H7 (cell line): ENCODE measurements around the gene INHBB. TPM values are rescaled to one million over a fixed set of nuclear protein-coding genes. Genes with fewer than 3 reads are reported as not detected.

Experiments
- DNase-seq: peaks from one replicate; pipeline ENCODE4 v3.0.0; 2012
- H3K27me3 ChIP-seq: 2 replicates; pipeline ENCODE4 v1.6.0; 2011; ENCODE audit warnings: mild to moderate bottlenecking, low read length; ENCODE audit not compliant: control insufficient read depth, insufficient read depth
- H3K36me3 ChIP-seq: replicated peaks from 2 replicates; pipeline ENCODE4 v1.5.1; 2011; ENCODE audit warnings: low read length; ENCODE audit not compliant: control insufficient read depth, insufficient read depth
- H3K4me3 ChIP-seq: 2 replicates; pipeline ENCODE4 v1.5.1; 2011; ENCODE audit warnings: low read depth, mild to moderate bottlenecking, control low read depth, low read length, moderate library complexity; ENCODE audit not compliant: insufficient read depth
- total RNA-seq: library from RNA; depleted of rRNA; stranded (reverse); fragments of >200 nt; shearing (Covaris generic); gene quantifications from 2 replicates; pipeline ENCODE4 v1.2.3, GENCODE V29; 2014

INHBB gene
- total RNA-seq, 1 experiment from 2014 or later, result 0.07 TPM

DNA sequence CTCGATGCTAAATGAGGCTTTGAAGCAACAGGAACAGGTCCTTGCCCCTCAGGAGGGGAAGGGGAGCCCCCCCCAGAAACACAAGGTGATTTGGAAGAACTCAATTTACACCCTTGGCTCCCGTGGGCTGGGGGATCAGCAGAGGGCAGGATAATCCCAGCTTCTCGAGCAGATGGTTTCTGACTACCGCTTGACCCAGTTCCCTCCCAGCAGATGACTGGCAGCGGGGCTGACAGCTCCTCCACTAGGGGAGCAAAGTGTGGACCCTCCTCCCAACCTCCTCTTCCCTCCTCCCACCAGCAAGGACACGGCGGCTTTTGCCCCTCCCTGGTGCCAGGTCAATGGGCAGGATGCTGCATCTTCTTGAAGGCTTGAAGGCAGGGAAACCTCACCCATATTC is 3.5 kb upstream of the INHBB start:
- DNase-seq, result peak; percentile 70
- Histone ChIP-seq H3K4me3 (no peak overlapping the region), H3K36me3 (no peaks in the 10 kb centered on the region), H3K27me3 (peaks cover 54% of the 10 kb centered on the region)

DNA sequence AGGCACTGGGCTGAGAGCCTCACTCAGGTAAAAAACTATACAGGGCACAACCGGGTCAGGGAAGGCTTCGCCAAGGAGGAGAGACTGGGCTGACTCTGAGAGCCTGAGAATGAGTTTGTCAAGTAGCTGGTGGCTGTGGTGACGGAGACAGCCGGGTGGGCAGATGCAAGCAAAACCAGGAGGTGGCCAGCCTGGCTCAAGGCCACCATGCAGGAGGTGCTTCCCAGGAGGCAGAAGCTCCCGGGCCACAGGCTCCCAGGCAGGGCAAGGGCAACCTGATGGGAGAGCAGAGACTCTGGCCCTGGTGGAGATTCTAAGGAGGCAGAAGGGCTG is 2.9 kb upstream of the INHBB start:
- Histone ChIP-seq H3K27me3 (peaks cover 60% of the 10 kb centered on the region), H3K36me3 (no peaks in the 10 kb centered on the region), H3K4me3 (no peak overlapping the region)
- DNase-seq, result no peak

DNA sequence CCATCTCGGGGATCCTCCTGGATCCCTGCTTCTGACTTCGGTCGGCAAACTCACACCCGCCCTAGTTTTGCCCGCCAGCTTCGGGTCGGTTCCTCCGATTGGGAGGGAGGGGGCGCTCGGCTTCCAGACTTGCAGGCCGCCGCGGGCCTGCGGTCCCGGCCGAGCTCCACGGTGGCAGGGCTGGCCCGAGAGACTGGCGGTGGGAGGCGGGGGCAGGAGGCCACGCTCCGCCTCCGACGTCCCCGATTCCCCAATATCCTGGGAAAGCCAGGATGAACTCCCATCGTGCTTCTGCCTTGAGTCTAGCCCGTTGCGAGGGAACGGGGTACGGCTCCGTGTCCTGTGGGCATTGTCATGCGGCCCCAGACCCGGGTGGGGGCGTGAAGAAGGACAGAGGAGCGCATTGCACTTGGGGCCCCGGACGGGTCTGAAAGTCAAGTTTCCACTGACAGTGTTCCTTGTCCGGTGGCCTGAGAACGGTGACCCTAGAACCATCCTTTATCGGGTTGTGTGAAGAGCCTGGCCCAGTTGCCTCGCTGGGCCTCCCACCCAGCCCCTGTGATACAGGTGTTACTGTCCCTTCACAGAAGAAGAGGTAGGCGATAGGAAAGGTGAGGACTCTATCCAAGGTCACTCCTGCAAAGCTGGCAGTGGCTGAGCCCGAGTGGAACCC is 2.4 kb upstream of the INHBB start:
- Histone ChIP-seq H3K27me3 (peaks cover 65% of the 10 kb centered on the region), H3K4me3 (no peak overlapping the region; the same call in 1 of the 2 replicates), H3K36me3 (no peaks in the 10 kb centered on the region)
- peak; percentile 97 for DNase-seq

DNA sequence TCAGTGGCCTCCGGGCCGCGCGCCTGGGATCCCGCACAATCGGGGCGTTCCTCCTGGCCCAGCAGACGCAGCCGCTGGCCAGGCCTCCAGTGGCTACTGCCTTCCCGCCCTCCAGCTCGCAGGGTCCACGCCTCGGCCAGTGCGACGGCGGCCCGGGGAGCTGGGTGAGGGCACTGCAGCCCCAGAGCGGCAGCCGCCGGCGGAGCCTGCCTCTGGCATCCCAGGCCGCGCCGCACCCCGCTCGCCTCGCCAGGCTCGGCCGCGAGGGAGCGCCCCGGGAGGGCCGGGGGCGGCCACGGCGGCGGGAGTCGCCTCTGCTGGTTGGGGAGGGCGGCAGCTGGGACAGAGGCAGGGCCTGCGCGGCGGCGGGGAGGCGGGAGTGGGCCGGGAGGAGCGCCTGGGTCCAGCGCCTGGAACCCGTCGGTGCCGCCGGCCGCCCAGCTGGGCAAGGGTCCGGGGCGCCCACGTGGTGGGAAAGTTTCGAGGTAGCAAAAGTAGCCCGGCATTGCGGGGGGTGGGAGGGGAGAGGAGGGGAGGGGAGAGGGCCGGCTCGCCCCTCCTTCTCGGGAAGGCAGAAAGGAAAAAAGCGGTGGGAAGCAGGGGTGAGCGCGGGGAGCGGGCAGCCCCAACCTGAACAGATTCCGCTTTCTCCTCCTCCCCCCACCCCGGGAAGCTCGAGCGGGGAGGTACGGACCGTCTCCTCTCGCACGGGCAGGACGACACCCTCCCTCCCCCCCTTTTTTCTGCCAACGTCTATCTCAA is 1.5 kb upstream of the INHBB start:
- H3K4me3 ChIP-seq, result peak overlapping the region; percentile 28
- H3K36me3 ChIP-seq, result no peaks in the 10 kb centered on the region
- peak; percentile 81 for DNase-seq
- peaks cover 72% of the 10 kb centered on the region for H3K27me3 ChIP-seq

DNA sequence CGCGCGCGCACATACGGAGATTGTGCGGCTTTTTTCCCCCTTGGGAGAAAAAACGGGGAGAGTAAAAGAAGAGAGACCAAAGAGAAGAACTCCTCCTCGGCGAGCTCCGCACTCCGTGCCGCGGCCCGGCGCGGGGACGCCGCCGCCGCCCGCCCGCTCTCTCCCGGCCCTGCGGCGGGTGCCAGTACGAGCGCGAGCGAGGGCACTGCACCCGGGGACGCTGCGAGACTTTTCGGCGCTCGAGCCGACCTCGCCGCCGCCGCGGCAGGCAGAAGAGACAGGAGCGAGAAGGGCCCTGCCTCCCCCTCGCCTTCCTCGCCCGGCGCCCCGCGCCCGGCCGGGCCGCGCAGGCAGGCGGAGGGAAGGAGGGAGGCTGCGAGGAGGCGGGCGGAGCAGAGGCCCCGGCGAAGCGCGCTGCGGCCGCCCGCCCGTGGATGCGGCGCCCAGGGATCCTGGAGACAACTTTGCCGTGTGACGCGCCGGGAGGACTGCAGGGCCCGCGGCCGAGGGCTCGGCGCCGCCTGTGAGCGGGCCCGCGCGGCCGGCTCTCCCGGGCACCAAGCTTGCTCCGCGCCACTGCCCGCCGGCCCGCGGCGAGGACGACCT is 857 bp upstream of the INHBB start:
- peak; percentile 86 for DNase-seq
- Histone ChIP-seq H3K4me3 (peak overlapping the region; percentile 28), H3K27me3 (peaks cover 76% of the 10 kb centered on the region), H3K36me3 (no peaks in the 10 kb centered on the region)

DNA sequence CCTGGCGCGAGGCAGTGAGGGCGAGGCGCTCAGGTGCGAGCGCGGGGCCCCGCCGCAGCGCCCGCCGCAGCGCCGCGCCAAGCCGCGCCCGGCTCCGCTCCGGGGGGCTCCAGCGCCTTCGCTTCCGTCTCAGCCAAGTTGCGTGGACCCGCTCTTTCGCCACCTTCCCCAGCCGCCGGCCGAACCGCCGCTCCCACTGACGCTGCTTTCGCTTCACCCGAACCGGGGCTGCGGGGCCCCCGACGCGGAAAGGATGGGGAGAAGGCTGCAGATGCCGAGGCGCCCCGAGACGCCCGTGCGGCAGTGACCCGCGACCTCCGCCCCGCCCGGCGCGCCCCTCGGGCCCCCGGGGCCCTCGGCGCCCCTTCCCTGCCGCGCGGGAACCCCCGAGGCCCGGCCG is 328 bp upstream of the INHBB start:
- peak overlapping the region; percentile 33 for H3K4me3 ChIP-seq
- DNase-seq, result no peak
- no peaks in the 10 kb centered on the region for H3K36me3 ChIP-seq
- H3K27me3 ChIP-seq, result peaks cover 79% of the 10 kb centered on the region

DNA sequence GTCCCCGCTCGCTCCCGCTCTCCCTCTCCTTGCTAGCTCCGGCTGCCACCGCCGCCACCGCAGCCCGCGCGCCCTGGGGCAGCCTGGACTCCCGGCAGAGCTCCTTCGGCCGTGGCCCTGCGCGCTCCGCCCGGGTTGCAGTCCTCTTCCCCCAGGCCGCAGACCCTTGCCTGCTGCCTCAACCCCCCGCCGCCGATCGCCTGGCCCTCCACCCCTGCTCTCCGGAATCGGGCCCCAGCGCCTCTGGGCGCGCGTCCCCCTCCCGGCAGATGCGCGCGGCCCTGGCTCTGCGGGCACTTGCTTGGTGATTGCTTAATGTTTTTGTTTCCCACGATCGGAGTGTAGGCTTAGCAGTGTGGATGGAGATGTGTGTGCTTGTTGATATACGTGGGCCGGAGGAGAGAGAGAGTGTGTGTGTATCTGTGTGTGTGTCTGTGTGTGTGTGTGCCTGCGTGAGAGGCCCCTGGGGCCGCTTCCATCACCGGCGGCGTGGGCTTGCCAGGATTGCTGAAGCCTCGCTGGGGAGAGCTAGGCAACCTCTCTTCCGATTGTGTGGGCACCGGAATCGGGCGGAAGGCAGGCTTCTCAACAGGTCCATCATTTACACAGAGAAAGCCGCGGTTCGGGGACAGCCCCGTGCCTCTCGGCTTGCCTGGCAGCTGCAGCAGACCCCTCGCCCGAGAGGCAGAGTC is 877 bp downstream of the INHBB start:
- Histone ChIP-seq H3K27me3 (peaks cover 76% of the 10 kb centered on the region), H3K4me3 (peak overlapping the region; percentile 17; the same call in 1 of the 2 replicates), H3K36me3 (no peaks in the 10 kb centered on the region)
- DNase-seq, result peak; percentile 81

DNA sequence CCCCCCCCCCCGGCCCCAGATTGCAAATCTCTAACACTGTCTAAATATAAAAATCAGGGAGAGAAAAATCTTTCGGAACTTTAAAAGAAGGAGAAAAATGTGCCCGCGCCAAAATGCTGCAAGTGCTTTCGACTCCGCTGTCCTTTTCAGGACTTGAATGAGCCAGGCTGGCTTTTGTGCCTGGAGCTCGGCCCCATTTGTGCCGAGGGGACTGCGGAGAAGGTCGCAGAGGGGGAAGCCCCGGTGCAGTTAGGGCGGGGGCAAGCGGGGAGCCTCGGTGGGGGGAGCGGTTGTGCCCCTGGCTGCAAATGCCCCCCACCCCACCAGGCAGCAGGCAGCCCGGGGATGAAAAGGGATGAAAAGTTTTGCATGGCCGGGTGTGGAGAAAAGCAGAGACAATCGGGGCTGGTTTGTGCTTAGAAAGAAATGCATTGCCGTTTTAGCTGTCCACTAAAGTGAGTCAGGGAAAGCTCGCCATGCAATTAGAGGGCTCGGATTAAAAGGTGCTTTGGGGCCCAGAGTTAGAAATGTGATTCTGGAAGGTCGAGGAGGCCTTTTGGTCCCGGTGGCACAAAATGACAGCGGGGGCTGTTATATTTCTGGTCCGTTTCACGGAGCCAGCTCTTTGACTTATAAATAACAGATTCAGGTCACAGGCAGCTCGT is 1.6 kb downstream of the INHBB start:
- Histone ChIP-seq H3K27me3 (peaks cover 71% of the 10 kb centered on the region), H3K36me3 (no peaks in the 10 kb centered on the region), H3K4me3 (no peak overlapping the region)
- DNase-seq, result peak; percentile 85

DNA sequence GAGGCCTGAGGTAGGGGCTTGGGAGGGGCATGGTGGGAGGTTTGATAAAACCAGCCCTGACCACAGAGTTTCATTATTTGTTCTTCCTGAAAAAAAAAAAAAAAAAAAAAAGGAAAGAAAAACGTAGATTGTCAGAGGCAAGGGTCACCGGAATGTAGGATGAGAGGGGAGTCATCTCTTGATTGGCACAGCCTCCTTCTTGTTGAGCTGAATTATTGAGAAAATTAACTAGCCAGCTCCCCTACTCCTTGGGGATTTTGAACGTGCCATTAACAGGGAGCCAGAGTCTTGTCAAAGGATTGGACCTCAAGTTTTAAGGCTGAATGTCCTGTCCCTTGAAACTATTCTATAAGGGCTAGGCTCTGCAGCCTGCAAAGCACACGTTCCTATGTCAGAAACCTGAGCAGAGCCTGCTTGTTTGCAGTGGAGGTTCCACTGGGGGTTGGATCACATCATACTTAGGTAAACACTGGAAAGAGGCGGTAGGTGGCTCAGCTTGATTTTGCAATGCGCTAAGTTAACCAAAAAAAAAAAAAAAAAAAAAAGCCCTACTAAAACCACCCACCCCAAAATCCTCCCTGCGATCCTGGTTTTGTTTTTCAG is 2.3 kb downstream of the INHBB start:
- Histone ChIP-seq H3K27me3 (peaks cover 64% of the 10 kb centered on the region), H3K36me3 (no peaks in the 10 kb centered on the region), H3K4me3 (no peak overlapping the region)
- no peak for DNase-seq

DNA sequence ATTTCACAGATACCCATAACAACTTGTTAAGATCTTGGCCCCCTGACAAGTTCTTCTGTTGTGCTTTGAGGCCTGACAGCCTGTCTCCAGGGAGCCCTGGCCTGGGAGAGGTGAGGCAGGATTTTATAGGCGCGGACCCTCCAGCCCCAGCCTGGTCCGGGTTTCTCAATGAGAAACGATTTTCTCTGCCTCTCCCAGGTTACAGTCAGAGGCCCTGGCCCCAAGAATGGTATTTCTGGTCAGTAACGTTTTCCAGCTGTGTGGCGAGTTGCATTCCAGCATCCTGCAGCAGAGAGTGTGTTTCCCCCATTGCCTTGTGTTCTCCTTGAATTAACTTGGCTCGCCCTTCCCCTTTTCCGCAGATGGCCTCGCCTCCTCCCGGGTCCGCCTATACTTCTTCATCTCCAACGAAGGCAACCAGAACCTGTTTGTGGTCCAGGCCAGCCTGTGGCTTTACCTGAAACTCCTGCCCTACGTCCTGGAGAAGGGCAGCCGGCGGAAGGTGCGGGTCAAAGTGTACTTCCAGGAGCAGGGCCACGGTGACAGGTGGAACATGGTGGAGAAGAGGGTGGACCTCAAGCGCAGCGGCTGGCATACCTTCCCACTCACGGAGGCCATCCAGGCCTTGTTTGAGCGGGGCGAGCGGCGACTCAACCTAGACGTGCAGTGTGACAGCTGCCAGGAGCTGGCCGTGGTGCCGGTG is 3.0 kb downstream of the INHBB start:
- DNase-seq, result peak; percentile 84
- Histone ChIP-seq H3K4me3 (no peak overlapping the region), H3K36me3 (no peaks in the 10 kb centered on the region), H3K27me3 (peaks cover 58% of the 10 kb centered on the region)

DNA sequence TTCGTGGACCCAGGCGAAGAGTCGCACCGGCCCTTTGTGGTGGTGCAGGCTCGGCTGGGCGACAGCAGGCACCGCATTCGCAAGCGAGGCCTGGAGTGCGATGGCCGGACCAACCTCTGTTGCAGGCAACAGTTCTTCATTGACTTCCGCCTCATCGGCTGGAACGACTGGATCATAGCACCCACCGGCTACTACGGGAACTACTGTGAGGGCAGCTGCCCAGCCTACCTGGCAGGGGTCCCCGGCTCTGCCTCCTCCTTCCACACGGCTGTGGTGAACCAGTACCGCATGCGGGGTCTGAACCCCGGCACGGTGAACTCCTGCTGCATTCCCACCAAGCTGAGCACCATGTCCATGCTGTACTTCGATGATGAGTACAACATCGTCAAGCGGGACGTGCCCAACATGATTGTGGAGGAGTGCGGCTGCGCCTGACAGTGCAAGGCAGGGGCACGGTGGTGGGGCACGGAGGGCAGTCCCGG is 3.5 kb downstream of the INHBB start:
- no peak overlapping the region for H3K4me3 ChIP-seq
- DNase-seq, result peak; percentile 77
- no peaks in the 10 kb centered on the region for H3K36me3 ChIP-seq
- peaks cover 52% of the 10 kb centered on the region for H3K27me3 ChIP-seq

DNA sequence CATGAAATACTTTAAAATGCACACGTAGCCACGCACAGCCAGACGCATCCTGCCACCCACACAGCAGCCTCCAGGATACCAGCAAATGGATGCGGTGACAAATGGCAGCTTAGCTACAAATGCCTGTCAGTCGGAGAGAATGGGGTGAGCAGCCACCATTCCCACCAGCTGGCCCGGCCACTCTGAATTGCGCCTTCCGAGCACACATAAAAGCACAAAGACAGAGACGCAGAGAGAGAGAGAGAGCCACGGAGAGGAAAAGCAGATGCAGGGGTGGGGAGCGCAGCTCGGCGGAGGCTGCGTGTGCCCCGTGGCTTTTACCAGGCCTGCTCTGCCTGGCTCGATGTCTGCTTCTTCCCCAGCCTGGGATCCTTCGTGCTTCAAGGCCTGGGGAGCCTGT is 4.1 kb downstream of the INHBB start:
- peak; percentile 68 for DNase-seq
- no peak overlapping the region for H3K4me3 ChIP-seq
- H3K36me3 ChIP-seq, result no peaks in the 10 kb centered on the region
- peaks cover 46% of the 10 kb centered on the region for H3K27me3 ChIP-seq

DNA sequence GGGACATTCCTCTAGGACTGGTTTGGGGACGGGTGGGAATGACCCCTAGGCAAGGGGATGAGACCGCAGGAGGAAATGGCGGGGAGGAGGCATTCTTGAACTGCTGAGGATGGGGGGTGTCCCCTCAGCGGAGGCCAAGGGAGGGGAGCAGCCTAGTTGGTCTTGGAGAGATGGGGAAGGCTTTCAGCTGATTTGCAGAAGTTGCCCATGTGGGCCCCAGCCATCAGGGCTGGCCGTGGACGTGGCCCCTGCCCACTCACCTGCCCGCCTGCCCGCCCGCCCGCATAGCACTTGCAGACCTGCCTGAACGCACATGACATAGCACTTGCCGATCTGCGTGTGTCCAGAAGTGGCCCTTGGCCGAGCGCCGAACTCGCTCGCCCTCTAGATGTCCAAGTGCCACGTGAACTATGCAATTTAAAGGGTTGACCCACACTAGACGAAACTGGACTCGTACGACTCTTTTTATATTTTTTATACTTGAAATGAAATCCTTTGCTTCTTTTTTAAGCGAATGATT is 4.9 kb downstream of the INHBB start:
- no peaks in the 10 kb centered on the region for H3K36me3 ChIP-seq
- DNase-seq, result no peak
- no peak overlapping the region for H3K4me3 ChIP-seq
- peaks cover 40% of the 10 kb centered on the region for H3K27me3 ChIP-seq
